Superior temporal gyrus (tissue), 1 donor: Measurements from ENCODE around the gene GRIK3.

Experiments
- DNase-seq: peaks from one replicate; pipeline ENCODE4 v3.0.0-alpha.2; 2016; ENCODE audit errors: extremely low spot score

GRIK3 gene

GRCh38 chr1:36857754-36858153 lies 176.6 kb downstream of the GRIK3 start:
- DNase-seq: no peak

GRCh38 chr1:36855699-36856494 lies 178.4 kb downstream of the GRIK3 start:
- DNase-seq: no peak

GRCh38 chr1:36853638-36854037 lies 180.7 kb downstream of the GRIK3 start:
- no peak for DNase-seq

GRCh38 chr1:36852586-36852985 lies 181.7 kb downstream of the GRIK3 start:
- no peak for DNase-seq

- no peak for DNase-seq
Observed at GRCh38 chr1:36851595-36851994, 182.7 kb downstream of the GRIK3 start.

- DNase-seq: no peak
Observed at GRCh38 chr1:36851087-36851486, 183.2 kb downstream of the GRIK3 start.

- DNase-seq: no peak
Observed at GRCh38 chr1:36849956-36850355, 184.4 kb downstream of the GRIK3 start.

GRCh38 chr1:36847761-36848160 lies 186.6 kb downstream of the GRIK3 start:
- DNase-seq: no peak

- no peak for DNase-seq
Observed at GRCh38 chr1:36847186-36847585, 187.1 kb downstream of the GRIK3 start.

- DNase-seq: no peak
Observed at GRCh38 chr1:36846357-36846756, 188.0 kb downstream of the GRIK3 start.

GRCh38 chr1:36845802-36846201 lies 188.5 kb downstream of the GRIK3 start:
- peak; percentile 9 for DNase-seq

- DNase-seq: no peak
Observed at GRCh38 chr1:36844917-36845316, 189.4 kb downstream of the GRIK3 start.

- DNase-seq: no peak
Observed at GRCh38 chr1:36843906-36844610, 190.3 kb downstream of the GRIK3 start.

- DNase-seq: no peak
Observed at GRCh38 chr1:36843027-36843426, 191.3 kb downstream of the GRIK3 start.

GRCh38 chr1:36842448-36842847 lies 191.9 kb downstream of the GRIK3 start:
- no peak for DNase-seq

GRCh38 chr1:36839485-36839884 lies 194.8 kb downstream of the GRIK3 start:
- no peak for DNase-seq

- no peak for DNase-seq
Observed at GRCh38 chr1:36838888-36839287, 195.4 kb downstream of the GRIK3 start.

GRCh38 chr1:36836916-36837315 lies 197.4 kb downstream of the GRIK3 start:
- DNase-seq: no peak

GRCh38 chr1:36836196-36836883 lies 198.0 kb downstream of the GRIK3 start:
- peak; percentile 39 for DNase-seq

GRCh38 chr1:36835696-36836095 lies 198.6 kb downstream of the GRIK3 start:
- no peak for DNase-seq

GRCh38 chr1:36835017-36835695 lies 199.2 kb downstream of the GRIK3 start:
- DNase-seq: no peak

- no peak for DNase-seq
Observed at GRCh38 chr1:36834586-36834985, 199.7 kb downstream of the GRIK3 start.
